OCI-LY3 (cell line): ENCODE results near the gene MED20.

Experiments used
- H2AFZ ChIP-seq: fragments of 200-600, 300-600 bp; shearing (Covaris generic); 2 replicates; pipeline ENCODE4 v1.6.0; 2014; ENCODE audit warnings: antibody characterized with exemption, low read depth, low read length
- H3K27ac ChIP-seq: fragments of 200-600, 300-600 bp; sonication (generic); 2 replicates; pipeline ENCODE4 v1.5.1; 2014; ENCODE audit warnings: mild to moderate bottlenecking, low read length, moderate library complexity, mixed read lengths
- H3K27me3 ChIP-seq: fragments of 200-600, 300-600 bp; sonication (generic); 2 replicates; pipeline ENCODE4 v1.6.1; 2014; ENCODE audit warnings: low read depth, low read length, mixed read lengths
- H3K36me3 ChIP-seq: fragments of 200-600, 300-600 bp; sonication (generic); replicated peaks from 2 replicates; pipeline ENCODE3; 2014; ENCODE audit warnings: low read depth, low read length, mixed read lengths
- H3K4me1 ChIP-seq: fragments of 300-600, 200-600 bp; sonication (generic); 2 replicates; pipeline ENCODE4 v1.6.1; 2014; ENCODE audit warnings: low read length, mixed read lengths
- H3K4me2 ChIP-seq: fragments of 200-600, 300-600 bp; sonication (generic); 2 replicates; pipeline ENCODE4 v1.6.1; 2014; ENCODE audit warnings: low read length, mixed read lengths
- H3K4me3 ChIP-seq: fragments of 300-600, 200-600 bp; sonication (generic); 2 replicates; pipeline ENCODE4 v1.5.1; 2014; ENCODE audit warnings: antibody characterized with exemption, mild to moderate bottlenecking, low read length, moderate library complexity
- H3K79me2 ChIP-seq: fragments of 300-600, 200-600 bp; shearing (Covaris generic); 2 replicates; pipeline ENCODE4 v1.6.1; 2014; ENCODE audit warnings: mild to moderate bottlenecking, low read length, mixed read lengths
- H3K9ac ChIP-seq: fragments of 300-600, 200-600 bp; shearing (Covaris generic); 2 replicates; pipeline ENCODE4 v1.6.0; 2014; ENCODE audit warnings: mild to moderate bottlenecking, low read length, moderate library complexity
- H3K9me3 ChIP-seq: fragments of 200-600, 300-600 bp; shearing (Covaris generic); 2 replicates; pipeline ENCODE4 v1.6.1; 2014; ENCODE audit warnings: low read length, mixed read lengths; ENCODE audit not compliant: insufficient read depth
- H4K20me1 ChIP-seq: fragments of 200-600, 300-600 bp; sonication (generic); 2 replicates; pipeline ENCODE4 v1.6.1; 2016; ENCODE audit warnings: low read length, mixed read lengths; ENCODE audit not compliant: insufficient read depth
- EZH2phosphoT487 ChIP-seq: fragments of 200-600 bp; shearing (Covaris generic); IDR thresholded peaks from 2 replicates; pipeline ENCODE4 v1.6.1; 2018; ENCODE audit warnings: antibody characterized with exemption, mixed run types, low read depth
- TF ChIP-seq, protein P1 (sequence below): fragments of 200-600, 300-600 bp; sonication (generic); IDR thresholded peaks from 2 replicates; pipeline ENCODE4 v1.5.1; 2014; ENCODE audit warnings: antibody characterized with exemption, low read length, low read depth

The MED20 gene

DNA sequence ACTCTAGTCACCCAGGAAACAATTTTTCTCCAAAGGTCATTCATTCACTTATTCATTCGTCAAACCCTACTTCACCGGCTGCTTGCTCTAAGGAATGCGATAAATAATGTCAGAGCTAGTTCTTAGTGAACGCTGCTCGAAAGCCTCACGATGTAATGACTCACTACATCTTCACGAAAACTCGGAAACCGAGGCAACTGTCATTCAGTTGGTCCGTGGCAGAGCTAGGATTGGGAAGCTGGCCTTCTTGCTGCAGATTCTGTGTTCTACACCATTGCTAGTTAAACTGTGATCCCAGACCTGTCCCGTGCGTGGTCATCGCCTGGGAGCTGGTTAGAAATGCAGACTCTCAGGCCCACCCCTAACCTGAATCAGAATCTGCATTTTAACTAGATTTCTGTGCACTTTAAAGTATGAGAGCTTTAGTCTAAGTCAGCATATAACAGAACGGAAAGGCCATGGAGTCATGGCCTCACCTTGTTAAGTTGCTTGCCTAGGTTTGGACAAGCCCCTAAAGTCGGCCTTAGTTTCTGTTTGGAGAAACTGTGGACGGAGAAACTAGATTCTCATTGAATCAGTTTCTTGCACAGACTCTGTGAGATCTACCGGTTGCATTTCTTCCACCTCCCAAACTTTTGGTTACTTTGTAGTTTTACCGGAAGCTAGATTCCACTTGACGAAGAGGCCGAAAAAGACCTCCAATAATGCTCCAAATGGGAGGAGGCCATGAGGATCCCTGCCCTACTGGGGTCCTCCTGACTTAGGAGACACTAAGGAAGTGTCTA, 21.3 kb upstream of the MED20 start:
- Histone ChIP-seq H3K36me3 (no peaks in the 10 kb centered on the region), H3K9ac (peak overlapping the region; percentile 69), H3K4me2 (peak overlapping the region; percentile 88), H3K4me1 (peaks cover 13% of the 10 kb centered on the region), H3K9me3 (no peaks in the 10 kb centered on the region), H3K27ac (peak overlapping the region; percentile 7; the same call in 1 of the 2 replicates), H4K20me1 (no peaks in the 10 kb centered on the region), H3K4me3 (peak overlapping the region; percentile 90), H3K79me2 (peaks cover 13% of the 10 kb centered on the region; the same call in 1 of the 2 replicates), H3K27me3 (no peaks in the 10 kb centered on the region), H2AFZ (peak overlapping the region; percentile 97)
- no peak for TF ChIP-seq EZH2phosphoT487
- TF ChIP-seq, protein P1, sequence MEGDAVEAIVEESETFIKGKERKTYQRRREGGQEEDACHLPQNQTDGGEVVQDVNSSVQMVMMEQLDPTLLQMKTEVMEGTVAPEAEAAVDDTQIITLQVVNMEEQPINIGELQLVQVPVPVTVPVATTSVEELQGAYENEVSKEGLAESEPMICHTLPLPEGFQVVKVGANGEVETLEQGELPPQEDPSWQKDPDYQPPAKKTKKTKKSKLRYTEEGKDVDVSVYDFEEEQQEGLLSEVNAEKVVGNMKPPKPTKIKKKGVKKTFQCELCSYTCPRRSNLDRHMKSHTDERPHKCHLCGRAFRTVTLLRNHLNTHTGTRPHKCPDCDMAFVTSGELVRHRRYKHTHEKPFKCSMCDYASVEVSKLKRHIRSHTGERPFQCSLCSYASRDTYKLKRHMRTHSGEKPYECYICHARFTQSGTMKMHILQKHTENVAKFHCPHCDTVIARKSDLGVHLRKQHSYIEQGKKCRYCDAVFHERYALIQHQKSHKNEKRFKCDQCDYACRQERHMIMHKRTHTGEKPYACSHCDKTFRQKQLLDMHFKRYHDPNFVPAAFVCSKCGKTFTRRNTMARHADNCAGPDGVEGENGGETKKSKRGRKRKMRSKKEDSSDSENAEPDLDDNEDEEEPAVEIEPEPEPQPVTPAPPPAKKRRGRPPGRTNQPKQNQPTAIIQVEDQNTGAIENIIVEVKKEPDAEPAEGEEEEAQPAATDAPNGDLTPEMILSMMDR: no peak

- Histone ChIP-seq H3K27me3 (no peaks in the 10 kb centered on the region), H3K27ac (peak within 1 kb of the TSS; percentile 7; the same call in 1 of the 2 replicates), H3K4me1 (peaks cover 13% of the 10 kb centered on the region), H2AFZ (peak within 1 kb of the TSS; percentile 97), H3K9ac (peak within 1 kb of the TSS; percentile 79), H3K4me3 (peak within 1 kb of the TSS; percentile 90), H4K20me1 (peaks cover 5% of the 10 kb centered on the region; the same call in 1 of the 2 replicates), H3K4me2 (peak within 1 kb of the TSS; percentile 88), H3K36me3 (peaks cover 4% of the 10 kb centered on the region), H3K9me3 (no peaks in the 10 kb centered on the region), H3K79me2 (peaks cover 13% of the 10 kb centered on the region; the same call in 1 of the 2 replicates)
- no peak for TF ChIP-seq EZH2phosphoT487
- TF ChIP-seq, protein P1: no peak
Measured at GRCh38 chr6:41941280-41942066, 20.5 kb upstream of the MED20 start, which contains the start of gene CCND3. TSS of gene CCND3 (minus strand) at chr6:41941808. CDS start at chr6:41941649, 159 bp downstream.

DNA sequence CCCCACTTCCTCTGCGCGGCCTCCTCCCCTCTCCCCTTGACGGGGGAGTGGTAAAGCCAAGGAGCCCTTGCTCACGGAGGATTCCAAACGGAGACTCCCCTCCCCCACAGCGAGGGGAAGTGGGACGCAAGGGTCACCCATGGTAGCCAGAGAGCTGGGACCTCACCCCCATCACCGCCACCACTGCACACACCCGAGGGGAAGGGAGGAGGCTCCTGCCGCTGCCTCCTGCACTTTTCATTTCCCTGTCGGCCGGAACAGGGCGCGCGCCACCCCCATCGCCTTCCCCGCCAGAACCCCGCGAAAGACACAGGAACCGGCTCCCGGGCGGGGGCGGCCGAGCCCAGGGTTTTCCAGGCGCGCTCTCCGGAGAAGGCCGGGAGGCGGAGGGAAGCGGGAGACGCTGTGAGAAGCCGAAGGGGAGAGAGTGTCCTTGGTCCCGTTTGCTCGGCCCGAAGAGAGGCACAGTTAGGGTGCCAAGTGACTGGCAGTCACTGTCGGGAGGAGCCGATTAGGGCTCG, 19.9 kb upstream of the MED20 start:
- Histone ChIP-seq H3K4me2 (peak overlapping the region; percentile 85), H3K27ac (no peak overlapping the region)

More for the DNA sequence above, 19.9 kb upstream of the MED20 start:
- TF ChIP-seq EZH2phosphoT487: no peak
- TF ChIP-seq, protein P1: peak; percentile 14; the same call in 1 of the 2 replicates
- no peaks in the 10 kb centered on the region for H3K27me3 ChIP-seq
- H3K4me1 ChIP-seq: peaks cover 17% of the 10 kb centered on the region
- H3K9me3 ChIP-seq: no peaks in the 10 kb centered on the region
- peaks cover 6% of the 10 kb centered on the region for H4K20me1 ChIP-seq
- peaks cover 5% of the 10 kb centered on the region for H3K36me3 ChIP-seq
- peaks cover 13% of the 10 kb centered on the region; the same call in 1 of the 2 replicates for H3K79me2 ChIP-seq
- H3K9ac ChIP-seq: peak overlapping the region; percentile 79
- peak overlapping the region; percentile 90 for H3K4me3 ChIP-seq
- peak overlapping the region; percentile 44; the same call in 1 of the 2 replicates for H2AFZ ChIP-seq
